ENCODE measurements around the gene CYGB.

DNA sequence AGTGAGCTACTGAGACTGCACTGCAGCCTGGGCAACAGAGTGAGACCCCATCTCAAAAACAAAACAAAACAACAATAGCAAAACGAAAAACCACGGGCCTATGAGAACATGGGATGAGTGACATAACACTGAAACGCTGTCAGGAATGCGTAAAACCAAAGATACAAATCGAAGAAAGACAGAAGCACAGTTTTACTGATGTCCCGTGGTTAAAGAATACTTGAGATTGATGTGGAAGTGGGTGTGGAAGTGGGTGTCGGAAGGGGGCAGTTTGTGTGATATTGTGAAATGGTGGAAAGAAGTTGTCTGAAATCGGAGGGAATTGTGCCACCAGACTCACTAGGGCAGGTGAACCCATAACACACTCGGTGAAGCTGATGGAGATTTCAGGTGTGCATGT is 38.7 kb upstream of the CYGB start:
- TF ChIP-seq CTCF (conservative IDR thresholded peaks at IDR 0.05; ENCODE audit: low read length) = no peak
- TF ChIP-seq EZH2phosphoT487 (IDR thresholded peaks at IDR 0.05; ENCODE audit: borderline replicate concordance, low read depth, low read length) = no peak
